HG03280 (cell line): ENCODE measurements around the gene TMEM181.
"Not testable (repeated sequence)": the region's sequence is repeated elsewhere in the genome, so short reads cannot be mapped to it uniquely, and the experiment has no call there.

Experiments used
- ATAC-seq: cut with Tn5 transposase; IDR thresholded peaks from one replicate; pipeline ENCODE4 v1.9.1; 2021; ENCODE audit warnings: mild to moderate bottlenecking, moderate library complexity; ENCODE audit not compliant: unreplicated experiment

Gene TMEM181

GRCh38 chr6:158536891-158537798, 22.7 kb upstream of the TMEM181 start:
- ATAC-seq = no peak

GRCh38 chr6:158538741-158539140, 21.1 kb upstream of the TMEM181 start:
- no peak for ATAC-seq

- ATAC-seq = no peak
Observed at GRCh38 chr6:158539413-158539812, 20.5 kb upstream of the TMEM181 start.

GRCh38 chr6:158539881-158540280, 20.0 kb upstream of the TMEM181 start:
- ATAC-seq = no peak

GRCh38 chr6:158543606-158544185, 16.2 kb upstream of the TMEM181 start:
- ATAC-seq = no peak

- ATAC-seq = no peak
Observed at GRCh38 chr6:158544428-158544827, 15.5 kb upstream of the TMEM181 start.

- ATAC-seq = no peak
Observed at GRCh38 chr6:158545043-158545966, 14.6 kb upstream of the TMEM181 start.

- ATAC-seq = no peak
Observed at GRCh38 chr6:158548418-158549161, 11.3 kb upstream of the TMEM181 start.

- ATAC-seq = no peak
Observed at GRCh38 chr6:158552055-158552795, 7.7 kb upstream of the TMEM181 start.

GRCh38 chr6:158552796-158553138, 7.1 kb upstream of the TMEM181 start:
- ATAC-seq = no peak

- no peak for ATAC-seq
Observed at GRCh38 chr6:158554611-158555361, 5.1 kb upstream of the TMEM181 start.

- ATAC-seq = no peak
Observed at GRCh38 chr6:158556113-158556512, 3.8 kb upstream of the TMEM181 start.

- not testable (repeated sequence) for ATAC-seq
Observed at GRCh38 chr6:158557110-158557509, 2.8 kb upstream of the TMEM181 start.

- ATAC-seq = no peak
Observed at GRCh38 chr6:158557927-158558326, 2.0 kb upstream of the TMEM181 start.

GRCh38 chr6:158558415-158559306, 1.2 kb upstream of the TMEM181 start:
- no peak for ATAC-seq

GRCh38 chr6:158559338-158559894, 475 bp upstream of the TMEM181 start:
- ATAC-seq = no peak

- no peak for ATAC-seq
Observed at GRCh38 chr6:158560836-158561320, 987 bp downstream of the TMEM181 start.
